ENCODE data around the gene KRI1. TPM values are rescaled to one million over a fixed set of nuclear protein-coding genes. Genes with fewer than 3 reads are reported as not detected.
"Not testable (repeated sequence)": the region's sequence is repeated elsewhere in the genome, so short reads cannot be mapped to it uniquely, and the experiment has no call there.

Gene KRI1
- total and polyA plus RNA-seq, 7 donors = 14.8 to 21.6 (median 20.2) TPM

DNA sequence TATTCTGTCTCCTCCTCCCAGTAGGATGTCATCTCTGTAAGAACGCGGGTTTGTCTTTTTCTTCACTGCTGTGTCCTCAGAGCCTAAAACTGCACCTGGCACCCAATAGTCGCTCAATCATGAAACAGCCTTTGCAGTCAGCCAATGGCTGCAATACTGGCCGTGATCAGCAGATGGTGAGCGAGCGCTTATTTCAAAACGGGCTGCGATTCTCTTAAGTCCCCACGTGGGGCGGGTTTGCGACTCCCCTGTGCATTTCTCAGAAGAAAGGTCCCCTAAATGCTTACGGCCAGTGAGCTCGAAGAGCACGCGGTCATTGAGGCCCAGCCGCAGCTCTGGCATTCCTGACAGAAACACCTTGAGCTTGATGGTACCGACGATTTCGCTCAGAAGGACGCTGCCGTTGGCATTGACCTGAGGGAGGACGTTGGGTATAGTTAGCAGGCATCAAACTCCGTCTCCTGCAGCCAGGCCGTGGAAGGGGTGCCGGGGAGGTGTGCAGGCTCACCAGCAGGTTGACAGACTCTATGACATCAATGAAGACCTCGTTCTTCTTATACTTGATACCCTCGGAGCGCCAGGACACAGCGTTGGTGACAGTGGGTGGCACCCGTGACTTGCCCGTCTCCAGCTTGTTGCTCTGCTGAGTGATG is 15.3 kb upstream of the KRI1 start:
- Histone ChIP-seq H3K27ac (no peak overlapping the region), H3K27me3 (ENCODE audit: insufficient read depth in 3 of 3, low read length in 2 of 3) (no peaks in the 10 kb centered on the region), H3K9me3 (no peaks in the 10 kb centered on the region), H3K4me1 (peaks cover 5% of the 10 kb centered on the region), H3K36me3 (ENCODE audit: insufficient read depth in 1 of 2, low read depth in 1 of 2) (no peaks in the 10 kb centered on the region), H3K4me3 (peak overlapping the region; percentile 52)
- intact Hi-C loops (cut with DNase I) = loop anchor here (1.0 kb wide), 1 partner anchor 63 kb away; no protein-coding TSS in a partner anchor
- DNase-seq = peak; percentile 86 to 94
- TF ChIP-seq, protein P1, sequence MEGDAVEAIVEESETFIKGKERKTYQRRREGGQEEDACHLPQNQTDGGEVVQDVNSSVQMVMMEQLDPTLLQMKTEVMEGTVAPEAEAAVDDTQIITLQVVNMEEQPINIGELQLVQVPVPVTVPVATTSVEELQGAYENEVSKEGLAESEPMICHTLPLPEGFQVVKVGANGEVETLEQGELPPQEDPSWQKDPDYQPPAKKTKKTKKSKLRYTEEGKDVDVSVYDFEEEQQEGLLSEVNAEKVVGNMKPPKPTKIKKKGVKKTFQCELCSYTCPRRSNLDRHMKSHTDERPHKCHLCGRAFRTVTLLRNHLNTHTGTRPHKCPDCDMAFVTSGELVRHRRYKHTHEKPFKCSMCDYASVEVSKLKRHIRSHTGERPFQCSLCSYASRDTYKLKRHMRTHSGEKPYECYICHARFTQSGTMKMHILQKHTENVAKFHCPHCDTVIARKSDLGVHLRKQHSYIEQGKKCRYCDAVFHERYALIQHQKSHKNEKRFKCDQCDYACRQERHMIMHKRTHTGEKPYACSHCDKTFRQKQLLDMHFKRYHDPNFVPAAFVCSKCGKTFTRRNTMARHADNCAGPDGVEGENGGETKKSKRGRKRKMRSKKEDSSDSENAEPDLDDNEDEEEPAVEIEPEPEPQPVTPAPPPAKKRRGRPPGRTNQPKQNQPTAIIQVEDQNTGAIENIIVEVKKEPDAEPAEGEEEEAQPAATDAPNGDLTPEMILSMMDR (IDR thresholded peaks at IDR 0.05) = peak; percentile 99
- ATAC-seq = peak; percentile 94 to 98 (median 96)
- WGBS, 3 donors = 14 to 21% (median 15%) methylated on average over 31 of the region's 31 CpGs

DNA sequence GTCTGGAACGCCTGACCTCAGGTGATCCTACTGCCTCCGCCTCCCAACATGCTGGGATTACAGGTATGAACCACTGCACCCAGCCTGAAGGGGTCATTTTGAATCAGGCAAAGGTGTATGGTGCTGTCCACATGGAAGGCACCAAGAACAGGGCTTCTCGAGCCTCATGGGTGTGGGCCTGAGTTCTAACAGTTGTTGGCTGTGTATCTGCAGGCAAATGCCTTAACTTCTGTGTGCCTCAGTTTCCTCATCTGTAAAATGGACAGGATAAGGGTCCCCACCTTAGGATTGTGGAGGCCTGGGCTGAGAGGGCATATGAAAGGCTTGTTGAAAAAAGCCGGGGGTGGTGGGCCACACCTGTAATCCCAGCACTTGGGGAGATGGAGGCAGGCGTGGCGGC is 12.1 kb upstream of the KRI1 start:
- DNase-seq (no peak), ATAC-seq (no peak)
- H3K27me3 ChIP-seq (ENCODE audit: insufficient read depth in 3 of 3, low read length in 2 of 3) = no peaks in the 10 kb centered on the region
- intact Hi-C loops (cut with DNase I) = loop anchor here in 1 of 2 donors (10.0 kb wide), 1 partner anchor 173 kb away; the partner anchor contains the start of gene CDC37
- no peak overlapping the region for H3K4me3 ChIP-seq
- no peaks in the 10 kb centered on the region for H3K36me3 ChIP-seq (ENCODE audit: insufficient read depth in 1 of 2, low read depth in 1 of 2)
- no peaks in the 10 kb centered on the region for H3K9me3 ChIP-seq
- TF ChIP-seq, protein P1 (IDR thresholded peaks at IDR 0.05) = no peak
- no peak overlapping the region for H3K27ac ChIP-seq
- H3K4me1 ChIP-seq = peaks cover 5% of the 10 kb centered on the region
- WGBS, 3 donors = 80 to 95% (median 81%) methylated on average over 6 of the region's 6 CpGs

DNA sequence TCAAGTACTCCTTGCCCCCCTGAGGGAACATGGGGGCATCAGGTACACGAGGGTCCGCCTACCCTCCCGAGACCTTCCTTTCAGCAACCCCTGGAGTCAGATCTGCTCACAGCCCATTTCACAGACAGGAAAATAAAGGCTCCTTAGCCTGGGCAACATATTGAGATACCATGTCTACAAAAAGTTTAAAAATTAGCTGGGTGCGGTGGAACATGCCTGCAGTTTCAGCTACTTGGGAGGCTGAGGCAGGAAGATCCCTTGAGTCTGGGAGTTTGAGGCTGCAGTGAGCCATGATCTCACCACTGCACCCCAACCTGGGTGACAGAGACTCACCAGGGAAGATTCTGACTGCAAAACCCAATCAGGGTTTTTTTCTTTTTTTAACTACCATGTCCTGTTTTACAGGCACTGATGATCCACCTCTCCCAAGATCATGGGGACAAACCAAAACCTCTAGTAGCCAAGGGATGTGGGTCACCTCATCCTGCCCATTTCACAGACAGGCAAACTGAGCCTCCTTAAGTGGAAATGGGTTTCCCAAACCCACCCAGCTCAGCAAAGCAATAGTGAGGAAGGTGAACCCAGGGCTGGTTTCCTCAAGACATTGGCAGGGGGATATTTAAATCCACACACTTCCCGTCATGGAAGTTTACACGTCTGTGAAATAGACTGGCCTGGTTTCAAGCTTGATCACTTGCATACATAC is 9.4 kb upstream of the KRI1 start:
- Histone ChIP-seq H3K4me3 (no peak overlapping the region), H3K36me3 (ENCODE audit: insufficient read depth in 1 of 2, low read depth in 1 of 2) (no peaks in the 10 kb centered on the region), H3K27ac (no peak overlapping the region), H3K27me3 (ENCODE audit: insufficient read depth in 3 of 3, low read length in 2 of 3) (no peaks in the 10 kb centered on the region), H3K9me3 (no peaks in the 10 kb centered on the region), H3K4me1 (peaks cover 5% of the 10 kb centered on the region)
- TF ChIP-seq, protein P1 (IDR thresholded peaks at IDR 0.05) = no peak
- DNase-seq (no peak), ATAC-seq (no peak)
- 73 to 77% (median 74%) methylated on average over 6 of the region's 6 CpGs for WGBS, 3 donors
- intact Hi-C loops (cut with DNase I) = loop anchor here in 1 of 2 donors (10.0 kb wide), 1 partner anchor 170 kb away; the partner anchor contains the start of gene CDC37

DNA sequence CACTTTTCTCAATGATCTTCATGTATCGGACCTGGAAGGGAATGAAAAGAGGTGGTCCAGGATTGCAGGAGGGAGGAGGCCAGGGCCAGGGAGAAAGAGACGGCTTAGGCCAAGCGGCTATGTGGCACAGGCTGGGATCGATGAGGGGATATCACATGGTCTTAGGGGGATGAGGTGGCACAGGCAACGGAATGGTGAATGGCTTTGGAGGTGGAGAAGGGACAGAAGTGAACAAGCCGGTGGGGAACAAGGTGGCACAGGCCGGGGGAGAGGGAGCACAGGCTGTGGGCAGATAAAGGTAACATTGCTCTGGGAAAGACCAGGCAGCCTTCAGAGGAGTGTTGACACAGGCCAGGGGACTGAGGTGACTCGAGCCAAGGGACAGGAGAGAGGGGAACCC is 8.7 kb upstream of the KRI1 start:
- no peak overlapping the region for H3K27ac ChIP-seq
- no peaks in the 10 kb centered on the region for H3K36me3 ChIP-seq (ENCODE audit: insufficient read depth in 1 of 2, low read depth in 1 of 2)
- WGBS, 3 donors = 70 to 83% (median 78%) methylated on average over 8 of the region's 8 CpGs
- DNase-seq = no peak
- peaks cover 10% of the 10 kb centered on the region for H3K4me1 ChIP-seq
- intact Hi-C loops (cut with DNase I) = loop anchor here in 1 of 2 donors (10.0 kb wide), 1 partner anchor 170 kb away; the partner anchor contains the start of gene CDC37
- TF ChIP-seq, protein P1 (IDR thresholded peaks at IDR 0.05) = no peak
- ATAC-seq = no peak
- H3K27me3 ChIP-seq (ENCODE audit: insufficient read depth in 3 of 3, low read length in 2 of 3) = no peaks in the 10 kb centered on the region
- no peak overlapping the region for H3K4me3 ChIP-seq
- H3K9me3 ChIP-seq = no peaks in the 10 kb centered on the region

DNA sequence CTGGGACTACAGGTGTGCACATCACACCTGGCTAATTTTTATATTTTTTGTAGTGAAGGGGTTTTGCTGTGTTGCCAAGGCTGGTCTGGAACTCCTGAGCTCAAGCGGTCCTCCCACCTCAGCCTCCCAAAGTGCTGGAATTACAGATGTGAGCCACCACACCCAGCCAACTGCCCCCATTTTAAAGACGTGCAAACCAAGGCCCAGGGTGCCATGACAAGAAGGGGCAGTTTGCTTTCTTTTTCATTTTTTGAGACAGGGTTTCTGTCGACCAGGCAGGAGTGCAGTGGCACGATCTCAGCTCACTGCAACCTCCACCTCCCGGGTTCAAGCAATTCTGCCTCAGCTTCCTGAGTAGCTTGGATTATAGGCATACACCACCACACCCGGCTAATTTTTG is 8.0 kb upstream of the KRI1 start:
- H3K4me3 ChIP-seq; H3K36me3 ChIP-seq (ENCODE audit: insufficient read depth in 1 of 2, low read depth in 1 of 2); DNase-seq; H3K9me3 ChIP-seq; H3K27me3 ChIP-seq (ENCODE audit: insufficient read depth in 3 of 3, low read length in 2 of 3); H3K27ac ChIP-seq; ATAC-seq: not testable (repeated sequence)
- 84 to 89% (median 86%) methylated on average over 6 of the region's 6 CpGs for WGBS, 3 donors
- intact Hi-C loops (cut with DNase I) = loop anchor here in 1 of 2 donors (10.0 kb wide), 1 partner anchor 169 kb away; the partner anchor contains the start of gene CDC37
- peaks cover 14% of the 10 kb centered on the region for H3K4me1 ChIP-seq
